ENCODE results near the gene WFS1. TPM values are rescaled to one million over a fixed set of nuclear protein-coding genes. Genes with fewer than 3 reads are reported as not detected.

Gene WFS1
- total and polyA plus RNA-seq, 2 experiments from 2014 or later = 36.1 to 43.1 TPM

DNA sequence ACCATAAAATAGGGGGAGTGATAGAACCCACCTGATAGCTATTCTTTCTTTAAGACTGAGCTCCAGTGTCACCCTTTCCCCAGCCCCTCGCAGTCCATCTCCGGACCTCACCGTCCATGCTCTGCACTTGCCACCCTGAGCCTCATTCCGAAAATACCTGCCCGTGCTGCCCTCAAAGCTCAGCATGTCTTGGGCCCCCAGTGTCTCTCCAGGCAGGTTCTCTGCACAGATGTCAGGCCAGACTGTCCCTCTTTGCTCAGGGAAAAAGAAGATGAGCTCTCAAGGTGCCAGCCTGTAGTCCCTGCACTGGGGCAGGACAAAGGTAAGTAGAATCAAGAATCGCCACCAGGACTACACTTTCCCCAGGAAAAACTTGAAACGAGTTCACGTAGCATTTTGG lies 9.8 kb upstream of the WFS1 start:
- H3K9me2 ChIP-seq (replicated peaks; ENCODE audit: insufficient read depth) = no peaks in the 10 kb centered on the region
- TF ChIP-seq, protein P1, sequence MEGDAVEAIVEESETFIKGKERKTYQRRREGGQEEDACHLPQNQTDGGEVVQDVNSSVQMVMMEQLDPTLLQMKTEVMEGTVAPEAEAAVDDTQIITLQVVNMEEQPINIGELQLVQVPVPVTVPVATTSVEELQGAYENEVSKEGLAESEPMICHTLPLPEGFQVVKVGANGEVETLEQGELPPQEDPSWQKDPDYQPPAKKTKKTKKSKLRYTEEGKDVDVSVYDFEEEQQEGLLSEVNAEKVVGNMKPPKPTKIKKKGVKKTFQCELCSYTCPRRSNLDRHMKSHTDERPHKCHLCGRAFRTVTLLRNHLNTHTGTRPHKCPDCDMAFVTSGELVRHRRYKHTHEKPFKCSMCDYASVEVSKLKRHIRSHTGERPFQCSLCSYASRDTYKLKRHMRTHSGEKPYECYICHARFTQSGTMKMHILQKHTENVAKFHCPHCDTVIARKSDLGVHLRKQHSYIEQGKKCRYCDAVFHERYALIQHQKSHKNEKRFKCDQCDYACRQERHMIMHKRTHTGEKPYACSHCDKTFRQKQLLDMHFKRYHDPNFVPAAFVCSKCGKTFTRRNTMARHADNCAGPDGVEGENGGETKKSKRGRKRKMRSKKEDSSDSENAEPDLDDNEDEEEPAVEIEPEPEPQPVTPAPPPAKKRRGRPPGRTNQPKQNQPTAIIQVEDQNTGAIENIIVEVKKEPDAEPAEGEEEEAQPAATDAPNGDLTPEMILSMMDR (IDR thresholded peaks at IDR 0.05; ENCODE audit: poor library complexity) = no peak
- TF ChIP-seq EZH2 (IDR thresholded peaks at IDR 0.05; ENCODE audit: borderline replicate concordance) (no peak), EZH2phosphoT487 (IDR thresholded peaks at IDR 0.05; ENCODE audit: low read depth, severe bottlenecking, unreplicated experiment) (no peak)
- H4K20me1 ChIP-seq (ENCODE audit: insufficient read depth, poor library complexity, severe bottlenecking) = no peaks in the 10 kb centered on the region
- H3K27ac ChIP-seq = no peak overlapping the region
- WGBS (ENCODE audit: low lambda C conversion rate, missing lambda C conversion rate) = 76% methylated on average over 8 of the region's 8 CpGs
- H3K4me3 ChIP-seq = no peak overlapping the region
- no peak overlapping the region for H3K4me2 ChIP-seq
- no peaks in the 10 kb centered on the region for H3K36me3 ChIP-seq (replicated peaks; ENCODE audit: insufficient read depth, low read depth)
- H2AFZ ChIP-seq = no peak overlapping the region
- H3K27me3 ChIP-seq = no peaks in the 10 kb centered on the region
- no peaks in the 10 kb centered on the region for H3K9me3 ChIP-seq (ENCODE audit: low read depth)
- no peaks in the 10 kb centered on the region for H3K79me2 ChIP-seq
- DNase-seq (ENCODE audit: low spot score) = no peak
- no peaks in the 10 kb centered on the region for H3K4me1 ChIP-seq (ENCODE audit: insufficient read depth)

GRCh38 chr4:6262176-6262575 lies 7.5 kb upstream of the WFS1 start:
- 85% methylated on average over 12 of the region's 12 CpGs for WGBS (ENCODE audit: low lambda C conversion rate, missing lambda C conversion rate)
- Histone ChIP-seq H3K4me2 (no peak overlapping the region), H3K79me2 (no peaks in the 10 kb centered on the region), H3K36me3 (replicated peaks; ENCODE audit: insufficient read depth, low read depth) (no peaks in the 10 kb centered on the region), H3K27ac (no peak overlapping the region), H3K4me3 (no peak overlapping the region), H3K27me3 (no peaks in the 10 kb centered on the region), H3K9me2 (replicated peaks; ENCODE audit: insufficient read depth) (no peaks in the 10 kb centered on the region), H2AFZ (no peak overlapping the region), H3K9me3 (ENCODE audit: low read depth) (no peaks in the 10 kb centered on the region), H3K4me1 (ENCODE audit: insufficient read depth) (no peaks in the 10 kb centered on the region), H4K20me1 (ENCODE audit: insufficient read depth, poor library complexity, severe bottlenecking) (no peaks in the 10 kb centered on the region)
- no peak for DNase-seq (ENCODE audit: low spot score)
- no peak for TF ChIP-seq EZH2phosphoT487 (IDR thresholded peaks at IDR 0.05; ENCODE audit: low read depth, severe bottlenecking, unreplicated experiment)
- TF ChIP-seq, protein P1 (IDR thresholded peaks at IDR 0.05; ENCODE audit: poor library complexity) = no peak
- no peak for TF ChIP-seq EZH2 (IDR thresholded peaks at IDR 0.05; ENCODE audit: borderline replicate concordance)

DNA sequence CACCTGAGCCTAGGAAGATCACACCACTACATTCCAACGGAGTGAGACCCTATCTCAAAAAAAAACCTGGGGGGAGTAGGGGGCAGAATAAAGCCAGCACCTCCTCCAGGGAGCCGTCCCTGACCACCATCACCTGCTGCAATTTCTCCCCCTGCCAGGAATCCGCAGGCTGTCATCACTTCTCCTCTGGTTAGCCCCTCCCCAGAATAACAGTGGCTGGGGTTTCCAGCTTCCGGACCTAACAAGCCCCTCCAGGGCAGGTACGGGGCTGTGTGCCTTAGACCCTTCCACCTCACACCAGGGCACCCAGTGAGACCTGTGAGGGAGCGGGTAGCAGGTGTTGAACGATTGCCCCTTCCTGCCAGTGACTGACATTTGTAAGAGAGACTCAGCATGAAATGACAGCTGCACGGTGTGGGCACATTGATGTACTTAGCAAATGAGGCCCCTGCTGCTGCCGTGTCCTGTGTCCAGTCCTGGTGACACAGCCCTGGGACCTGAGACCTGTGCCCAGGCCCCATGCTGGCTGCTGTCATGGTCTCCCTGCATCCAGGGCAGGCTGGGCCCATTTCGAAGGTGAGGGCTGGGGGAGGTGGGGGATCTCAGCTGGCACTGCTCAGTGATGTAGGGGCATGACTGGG lies 6.7 kb upstream of the WFS1 start:
- TF ChIP-seq, protein P1 (IDR thresholded peaks at IDR 0.05; ENCODE audit: poor library complexity) = no peak
- Histone ChIP-seq H3K36me3 (replicated peaks; ENCODE audit: insufficient read depth, low read depth) (no peaks in the 10 kb centered on the region), H4K20me1 (ENCODE audit: insufficient read depth, poor library complexity, severe bottlenecking) (no peaks in the 10 kb centered on the region), H3K4me2 (no peak overlapping the region), H3K4me3 (no peak overlapping the region), H3K9me3 (ENCODE audit: low read depth) (no peaks in the 10 kb centered on the region), H3K4me1 (ENCODE audit: insufficient read depth) (no peaks in the 10 kb centered on the region), H3K27ac (no peak overlapping the region), H2AFZ (no peak overlapping the region), H3K27me3 (no peaks in the 10 kb centered on the region), H3K79me2 (no peaks in the 10 kb centered on the region), H3K9me2 (replicated peaks; ENCODE audit: insufficient read depth) (no peaks in the 10 kb centered on the region)
- DNase-seq (ENCODE audit: low spot score) = no peak
- WGBS (ENCODE audit: low lambda C conversion rate, missing lambda C conversion rate) = 83% methylated on average over 10 of the region's 10 CpGs
